ENCODE results near the gene UBL4A.

GRCh38 chrX:154457491-154458115, 28.8 kb downstream of the UBL4A start:
- TF ChIP-seq EZH2 (IDR thresholded peaks at IDR 0.05; ENCODE audit: borderline replicate concordance, low read depth, low read length, severe bottlenecking) (no peak), CTCF (IDR thresholded peaks at IDR 0.05; ENCODE audit: borderline replicate concordance, extremely low read depth, low read length, poor library complexity, severe bottlenecking) (no peak)
